NCI-H748 (cell line): ENCODE results near the gene DAZAP1.

ENCODE experiments used
- DNase-seq: peaks from one replicate; lab custom pipeline; 2025; ENCODE audit not compliant: unreplicated experiment; lab: John Stamatoyannopoulos, UW

DAZAP1 gene

GRCh38 chr19:1393841-1394240 is 13.5 kb upstream of the DAZAP1 start:
- DNase-seq: no peak

GRCh38 chr19:1394252-1395193 is 12.9 kb upstream of the DAZAP1 start:
- DNase-seq: peak; percentile 43

GRCh38 chr19:1395194-1396018 is 12.0 kb upstream of the DAZAP1 start:
- DNase-seq: no peak

GRCh38 chr19:1396019-1396767 is 11.2 kb upstream of the DAZAP1 start:
- no peak for DNase-seq

- DNase-seq: peak; percentile 19
These were observed 10.4 kb upstream of the DAZAP1 start for GRCh38 chr19:1396768-1397679.

- DNase-seq: no peak
These were observed 9.5 kb upstream of the DAZAP1 start for GRCh38 chr19:1397838-1398237.

GRCh38 chr19:1399079-1399478 is 8.3 kb upstream of the DAZAP1 start:
- no peak for DNase-seq

- DNase-seq: no peak
These were observed 7.6 kb upstream of the DAZAP1 start for GRCh38 chr19:1399745-1400144.

- peak; percentile 13 for DNase-seq
These were observed 6.9 kb upstream of the DAZAP1 start for GRCh38 chr19:1400281-1401137.

- peak; percentile 55 for DNase-seq
These were observed 6.1 kb upstream of the DAZAP1 start, which contains the start of gene GAMT for GRCh38 chr19:1401138-1401888. TSS of gene GAMT (minus strand) at chr19:1401542. CDS start at chr19:1401476, 66 bp downstream.

- DNase-seq: no peak
These were observed 5.5 kb upstream of the DAZAP1 start for GRCh38 chr19:1401889-1402217.

GRCh38 chr19:1402411-1403070 is 4.8 kb upstream of the DAZAP1 start:
- no peak for DNase-seq

- DNase-seq: peak; percentile 96
These were observed 435 bp upstream of the DAZAP1 start for GRCh38 chr19:1406774-1407527.

GRCh38 chr19:1408300-1409203 is 1.2 kb downstream of the DAZAP1 start:
- DNase-seq: peak; percentile 29

- no peak for DNase-seq
These were observed 2.0 kb downstream of the DAZAP1 start for GRCh38 chr19:1409204-1410005.
